Left renal cortex interstitium (tissue), 4 donors: ENCODE data around the gene KRT17. TPM values are rescaled to one million over a fixed set of nuclear protein-coding genes. Genes with fewer than 3 reads are reported as not detected.
"Not testable (repeated sequence)": the region's sequence is repeated elsewhere in the genome, so short reads cannot be mapped to it uniquely, and the experiment has no call there.

Source experiments
- DNase-seq, 4 donors: peaks; one replicate each; pipeline ENCODE4 v3.0.0-alpha.2; 2013; ENCODE audit warnings: low read depth in 4 of 4, low spot score in 2 of 4, missing footprints in 1 of 4
- polyA plus RNA-seq, 4 donors: library from polyadenylated mRNA; unstranded; fragments of 120-200 nt; gene quantifications; one replicate each; pipeline ENCODE4 v1.2.1, GENCODE V29; 2013; ENCODE audit not compliant: insufficient read length in 4 of 4

Gene KRT17
- polyA plus RNA-seq, 4 donors: 1.5 to 3.4 (median 1.7) TPM

GRCh38 chr17:41636652-41637051, 12.3 kb upstream of the KRT17 start:
- DNase-seq: no peak

GRCh38 chr17:41635121-41636097, 11.0 kb upstream of the KRT17 start:
- no peak for DNase-seq

GRCh38 chr17:41634639-41635038, 10.3 kb upstream of the KRT17 start:
- no peak for DNase-seq

GRCh38 chr17:41633556-41634199, 9.3 kb upstream of the KRT17 start:
- no peak for DNase-seq

- no peak for DNase-seq
Measured at GRCh38 chr17:41632482-41633105, 8.2 kb upstream of the KRT17 start.

GRCh38 chr17:41631898-41632285, 7.5 kb upstream of the KRT17 start:
- DNase-seq: no peak

- DNase-seq: no peak
Measured at GRCh38 chr17:41631025-41631897, 6.9 kb upstream of the KRT17 start.

- no peak for DNase-seq
Measured at GRCh38 chr17:41629826-41630670, 5.7 kb upstream of the KRT17 start.

GRCh38 chr17:41629316-41629715, 4.9 kb upstream of the KRT17 start:
- no peak for DNase-seq

- not testable (repeated sequence) for DNase-seq
Measured at GRCh38 chr17:41628621-41629255, 4.4 kb upstream of the KRT17 start.

- not testable (repeated sequence) for DNase-seq
Measured at GRCh38 chr17:41628073-41628370, 3.6 kb upstream of the KRT17 start.

GRCh38 chr17:41627316-41628072, 3.1 kb upstream of the KRT17 start:
- no peak for DNase-seq

GRCh38 chr17:41626914-41627295, 2.5 kb upstream of the KRT17 start:
- DNase-seq: not testable (repeated sequence)

GRCh38 chr17:41626028-41626913, 1.9 kb upstream of the KRT17 start:
- not testable (repeated sequence) for DNase-seq

GRCh38 chr17:41625602-41626001, 1.2 kb upstream of the KRT17 start:
- DNase-seq: no peak

- not testable (repeated sequence) for DNase-seq
Measured at GRCh38 chr17:41623184-41623861, 1.1 kb downstream of the KRT17 start.
